Stimulated activated CD4-positive, alpha-beta T cell treated with anti-CD3 and anti-CD28 coated beads, Interleukin-2, amount 100 ng/mL, for 48 hours (primary cell): ENCODE measurements around the gene TENM4.
"Not testable (repeated sequence)": the region's sequence is repeated elsewhere in the genome, so short reads cannot be mapped to it uniquely, and the experiment has no call there.

Experiments
- DNase-seq, 2 donors: peaks; one replicate each; pipeline ENCODE4 v3.0.0-alpha.2; 2020

The TENM4 gene

DNA sequence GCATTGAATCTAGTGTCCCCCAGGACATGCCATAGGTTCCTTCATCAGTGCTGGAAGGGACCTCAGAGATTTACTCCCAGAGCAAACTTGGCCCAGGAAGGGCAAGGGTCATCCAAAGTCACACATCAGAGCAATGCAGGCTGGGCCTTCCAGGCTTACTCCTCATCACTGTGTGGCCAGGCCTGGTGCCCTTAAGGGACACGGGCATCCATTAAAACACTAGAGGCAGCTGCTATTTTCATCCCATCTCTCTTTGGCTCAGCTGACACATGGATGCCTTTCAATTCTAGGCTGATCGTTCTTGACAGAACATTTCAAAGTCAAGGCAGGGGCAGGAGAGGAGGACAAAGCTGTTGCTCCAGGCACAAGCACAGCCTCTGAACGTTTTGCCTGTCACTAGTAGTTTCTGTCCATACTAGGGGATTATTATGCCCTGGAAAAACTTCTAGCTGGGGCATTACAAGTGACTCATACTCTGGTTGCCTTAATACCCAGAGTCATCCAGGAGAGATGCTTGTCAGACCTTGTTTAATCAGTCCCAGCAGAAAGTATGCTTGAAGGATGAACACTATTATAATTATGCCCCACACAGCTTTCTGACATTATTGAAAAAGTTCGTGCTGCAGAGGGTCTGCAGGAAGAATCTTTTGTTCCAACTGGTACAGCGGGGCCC lies 240.3 kb downstream of the TENM4 start:
- DNase-seq: no peak

DNA sequence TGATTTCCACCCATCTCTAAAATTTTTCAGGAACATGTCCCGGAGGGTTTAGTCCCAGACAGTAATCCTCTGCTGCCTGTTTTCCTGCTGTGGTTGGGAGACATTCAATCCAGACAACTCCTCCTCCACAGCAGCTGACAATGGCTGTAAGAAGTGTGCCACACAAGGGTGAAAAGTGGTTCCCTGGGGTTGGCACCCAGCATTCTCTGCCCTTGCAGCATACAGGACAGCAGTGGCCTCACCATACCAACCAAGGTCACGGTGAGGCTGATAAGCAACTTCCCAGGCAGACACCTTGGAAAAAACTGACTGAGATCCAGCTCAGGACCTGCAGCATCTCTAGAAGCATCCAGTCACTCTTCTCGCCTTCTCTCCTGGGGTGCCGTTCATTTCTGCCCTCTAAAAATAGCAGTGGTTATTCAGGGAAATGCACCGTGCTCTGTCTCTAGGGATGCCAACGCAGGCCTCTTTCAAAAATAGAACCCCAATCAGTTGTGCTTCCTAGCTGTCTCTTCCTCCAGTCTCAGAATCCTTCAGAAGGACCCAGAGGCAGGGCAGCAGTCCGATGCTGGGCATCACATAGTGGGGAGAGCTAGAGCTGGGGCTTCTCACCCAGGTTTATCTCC lies 241.0 kb downstream of the TENM4 start:
- no peak for DNase-seq

DNA sequence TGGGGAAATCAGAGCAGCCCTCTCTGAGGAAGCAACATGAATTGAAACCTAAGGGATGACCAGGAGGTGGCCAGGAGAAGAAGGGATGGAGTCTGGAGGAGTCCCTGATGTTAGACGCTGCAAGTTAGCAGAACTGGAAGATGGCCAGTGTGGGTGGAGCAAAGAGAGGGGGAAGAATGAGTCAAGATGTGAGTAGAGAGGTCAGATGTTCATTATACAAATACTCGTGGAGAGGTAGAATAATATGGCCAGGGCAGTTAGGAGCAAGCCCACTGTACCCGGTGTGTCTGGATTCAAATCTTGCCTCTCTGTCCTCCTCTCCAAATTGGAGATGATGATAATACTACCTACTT lies 242.0 kb downstream of the TENM4 start:
- no peak for DNase-seq

DNA sequence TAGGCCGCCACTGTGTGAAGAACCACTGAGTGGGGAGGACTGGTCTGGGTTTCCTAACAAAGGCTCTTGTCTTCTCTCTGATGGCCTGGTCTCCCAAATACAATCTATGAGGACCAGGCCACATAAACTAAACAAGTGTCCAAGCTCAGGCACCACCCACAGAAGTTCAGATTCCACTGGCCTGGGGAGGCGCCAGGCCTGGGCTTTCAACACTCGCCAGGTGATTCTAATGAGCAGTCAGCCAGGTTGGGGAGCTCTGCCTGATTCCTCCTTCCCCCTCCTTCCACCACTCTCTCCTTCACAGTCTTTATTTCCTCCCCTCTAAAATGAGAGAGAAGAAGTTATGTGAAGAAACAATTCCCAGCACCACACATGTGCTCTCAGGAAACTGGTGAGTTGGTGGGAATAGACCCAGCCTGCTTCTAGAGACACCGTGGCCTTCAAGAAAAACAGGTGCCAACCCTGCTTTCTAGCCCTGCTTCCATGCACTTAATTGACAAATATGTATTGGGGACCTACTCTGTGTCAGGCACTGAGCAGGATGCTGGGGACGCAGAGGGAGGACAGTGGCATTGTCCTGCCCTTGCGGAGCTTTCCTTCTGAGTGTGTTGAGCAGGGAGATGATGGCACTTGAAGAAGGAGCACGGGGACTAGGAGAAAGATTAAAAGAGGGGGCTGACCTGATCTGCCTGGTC lies 242.5 kb downstream of the TENM4 start:
- no peak for DNase-seq

DNA sequence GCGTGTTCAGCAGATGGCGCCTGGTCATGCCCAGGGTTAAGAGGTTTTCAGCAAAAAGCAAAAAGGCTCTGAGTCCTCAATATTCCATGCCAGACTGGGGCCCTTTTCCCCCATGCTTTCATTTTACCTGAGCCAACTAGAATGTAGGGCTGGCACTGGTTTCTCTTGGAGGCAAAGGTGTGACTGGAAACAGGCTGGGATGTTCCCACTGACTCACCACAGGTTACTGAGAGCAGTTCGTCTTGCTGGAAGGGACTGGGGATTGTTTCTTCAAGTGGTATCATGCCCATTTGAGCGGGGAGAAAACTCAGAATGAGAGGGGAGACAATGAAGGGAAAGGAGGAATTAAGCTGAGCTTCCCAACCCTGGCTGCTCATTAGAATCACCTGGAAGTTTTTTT lies 243.9 kb downstream of the TENM4 start:
- no peak for DNase-seq

DNA sequence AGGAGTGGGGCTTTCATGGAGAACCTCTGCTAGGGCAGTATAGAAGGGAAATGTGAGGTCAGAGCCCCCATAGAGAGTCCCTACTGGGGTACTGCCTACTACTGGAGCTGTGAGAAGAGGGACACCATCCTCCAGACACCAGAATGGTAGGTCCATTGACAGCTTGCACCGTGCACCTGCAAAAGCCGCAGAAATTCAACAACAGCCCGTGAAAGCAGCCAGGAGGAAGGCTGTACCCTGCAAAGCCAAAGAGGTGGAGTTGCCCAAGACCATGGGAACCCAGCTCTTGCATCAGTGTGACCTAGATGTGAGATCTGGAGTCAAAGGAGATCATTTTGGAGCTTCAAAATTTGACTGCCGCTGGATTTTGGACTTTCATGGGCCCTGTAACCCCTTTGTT lies 245.6 kb downstream of the TENM4 start:
- DNase-seq: no peak

DNA sequence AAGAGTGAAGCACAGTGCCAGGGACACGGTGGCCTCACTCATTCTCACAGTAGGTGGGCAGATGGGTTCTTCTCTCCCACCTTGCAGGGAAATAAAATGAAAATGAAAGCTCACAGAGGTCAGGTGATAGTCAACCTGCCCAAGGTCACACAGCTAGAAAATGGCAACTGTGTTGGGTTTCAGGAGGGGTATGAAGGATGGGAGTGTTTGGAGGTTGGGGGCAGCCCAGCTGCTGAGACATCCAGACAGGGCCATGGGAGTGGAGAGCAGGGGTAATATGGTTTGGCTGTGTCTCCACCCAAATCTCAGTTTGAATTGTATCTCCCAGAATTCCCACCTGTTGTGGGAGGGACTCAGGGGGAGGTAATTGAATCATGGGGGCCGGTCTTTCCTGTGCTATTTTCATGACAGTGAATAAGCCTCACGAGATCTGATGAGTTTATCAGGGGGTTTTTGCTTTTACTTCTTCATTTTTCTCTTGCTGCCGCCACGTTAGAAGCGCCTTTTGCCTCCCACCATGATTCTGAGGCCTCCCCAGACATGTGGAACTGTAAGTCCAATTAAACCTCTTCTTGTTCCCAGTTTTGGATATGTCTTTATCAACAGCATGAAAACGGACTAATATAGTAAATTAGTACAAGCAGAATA lies 247.0 kb downstream of the TENM4 start:
- DNase-seq: no peak

DNA sequence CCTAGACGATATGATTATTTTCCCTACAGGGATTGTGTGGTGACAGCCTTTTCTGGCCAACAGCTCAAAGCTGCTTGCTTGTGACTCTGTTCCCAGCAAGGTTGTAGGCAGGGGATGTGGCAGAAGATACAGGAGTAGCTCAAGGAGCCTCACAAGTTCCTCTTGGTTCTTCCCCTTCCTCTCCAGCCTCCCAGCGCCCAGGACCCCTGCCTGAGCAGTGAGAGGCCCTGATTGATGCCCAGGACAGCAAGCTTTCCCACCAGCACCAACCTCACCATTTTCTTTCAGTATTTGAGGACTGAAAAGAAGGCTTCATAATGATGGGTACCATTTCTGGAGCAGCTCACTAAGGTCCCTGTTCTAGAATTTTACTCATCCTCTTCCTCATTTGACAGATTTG lies 248.0 kb downstream of the TENM4 start:
- DNase-seq: no peak

DNA sequence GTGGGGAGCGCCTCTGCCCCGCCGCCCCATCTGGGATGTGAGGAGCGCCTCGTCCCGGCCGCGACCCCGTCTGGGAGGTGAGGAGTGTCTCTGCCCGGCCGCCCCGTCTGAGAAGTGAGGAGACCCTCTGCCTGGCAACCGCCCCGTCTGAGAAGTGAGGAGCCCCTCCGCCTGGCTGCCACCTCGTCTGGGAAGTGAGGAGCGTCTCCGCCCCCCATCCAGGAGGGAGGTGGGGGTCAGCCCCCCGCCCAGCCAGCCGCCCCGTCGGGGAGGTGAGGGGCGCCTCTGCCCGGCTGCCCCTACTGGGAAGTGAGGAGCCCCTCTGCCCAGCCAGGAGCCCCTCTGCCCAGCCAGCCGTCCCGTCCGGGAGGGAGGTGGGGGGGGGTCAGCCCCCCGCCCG lies 249.1 kb downstream of the TENM4 start:
- DNase-seq: not testable (repeated sequence)

DNA sequence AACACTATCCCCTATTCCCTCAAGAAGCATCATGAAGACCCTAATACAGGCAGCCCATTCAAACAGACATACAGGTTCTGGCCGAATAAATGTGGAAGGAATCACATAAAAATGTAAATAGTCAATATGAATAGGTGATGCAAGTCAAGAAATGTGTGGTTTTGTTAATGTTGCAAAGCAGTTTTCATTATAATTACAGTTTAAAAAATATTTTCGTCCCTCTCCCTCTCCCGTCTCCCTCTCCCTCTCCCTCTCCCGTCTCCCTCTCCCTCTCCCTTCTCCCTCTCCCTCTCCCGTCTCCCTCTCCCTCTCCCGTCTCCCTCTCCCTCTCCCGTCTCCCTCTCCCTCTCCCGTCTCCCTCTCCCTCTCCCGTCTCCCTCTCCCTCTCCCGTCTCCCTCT lies 250.3 kb downstream of the TENM4 start:
- not testable (repeated sequence) for DNase-seq

DNA sequence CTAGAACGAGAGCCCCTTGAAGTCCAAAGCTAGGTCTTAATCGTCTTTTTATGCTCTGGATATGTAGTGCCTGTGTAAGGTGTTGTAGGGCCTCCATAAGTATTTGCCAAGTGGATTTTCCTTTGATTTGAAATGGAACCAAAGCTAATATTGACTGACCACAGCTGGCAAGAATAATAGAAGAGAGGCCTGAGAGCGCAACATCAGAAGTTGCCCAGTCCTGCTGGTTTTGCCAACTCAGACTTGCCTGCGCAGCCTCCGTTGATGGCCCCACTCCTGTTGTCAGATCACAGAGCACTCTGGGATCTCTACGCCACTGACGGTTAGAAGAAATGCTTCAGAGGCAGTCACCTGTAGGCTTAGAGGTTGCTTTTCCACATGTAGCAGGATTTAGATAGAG lies 251.2 kb downstream of the TENM4 start:
- DNase-seq: no peak

DNA sequence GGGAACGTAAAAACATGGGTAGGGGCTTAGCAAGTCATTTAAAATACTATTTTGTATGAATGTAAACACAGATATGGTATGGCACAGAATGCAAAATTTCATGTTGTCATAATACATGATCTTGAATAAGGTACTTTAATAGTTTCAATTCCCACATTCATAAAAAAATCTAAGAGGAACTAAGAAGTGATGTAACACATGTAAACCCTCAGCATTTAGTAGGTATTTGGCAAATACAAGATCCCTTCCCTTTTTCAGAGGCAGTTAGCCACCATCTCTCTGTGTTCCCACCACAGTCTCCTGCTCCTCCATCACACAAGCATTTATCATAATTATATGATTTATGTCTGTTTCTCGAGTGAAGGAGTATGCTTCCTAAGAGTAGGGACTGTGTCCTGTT lies 251.8 kb downstream of the TENM4 start:
- DNase-seq: no peak

DNA sequence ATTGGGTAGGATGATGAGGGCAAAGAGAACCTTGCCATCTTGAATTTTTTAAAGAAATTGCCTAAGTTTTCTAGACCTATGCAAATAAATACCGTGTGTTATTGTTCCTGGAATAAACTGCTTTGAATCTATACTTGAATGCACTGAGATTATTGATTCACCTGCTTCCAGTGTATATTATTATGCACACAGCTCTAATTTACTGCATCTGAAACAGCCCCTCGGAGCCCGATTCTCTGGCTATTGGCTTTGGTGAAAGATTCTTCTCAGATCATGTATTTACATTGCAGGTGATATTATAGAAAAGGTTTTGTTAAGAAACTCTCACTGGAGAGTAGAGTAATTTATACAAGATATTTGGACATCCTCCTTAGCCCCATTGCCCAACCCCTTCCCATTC lies 254.2 kb downstream of the TENM4 start:
- no peak for DNase-seq

DNA sequence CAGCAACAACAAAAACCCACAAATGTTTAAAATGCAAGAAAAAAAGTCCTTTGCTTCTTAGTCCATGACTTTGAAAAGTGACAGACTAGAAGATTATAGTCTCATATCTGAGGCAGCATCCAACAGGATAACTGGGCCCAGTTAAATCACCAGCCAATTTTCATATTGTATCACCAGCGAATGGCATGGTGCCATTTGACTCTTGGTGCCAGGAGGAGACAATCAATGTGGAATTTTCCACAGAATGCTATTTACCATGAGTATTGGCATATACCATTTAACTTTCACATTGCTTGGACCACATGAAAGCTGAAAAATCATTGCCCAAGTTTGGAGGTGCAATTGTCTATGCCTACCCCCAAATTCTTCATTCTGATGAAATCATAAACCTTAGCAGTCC lies 255.5 kb downstream of the TENM4 start:
- DNase-seq: no peak

DNA sequence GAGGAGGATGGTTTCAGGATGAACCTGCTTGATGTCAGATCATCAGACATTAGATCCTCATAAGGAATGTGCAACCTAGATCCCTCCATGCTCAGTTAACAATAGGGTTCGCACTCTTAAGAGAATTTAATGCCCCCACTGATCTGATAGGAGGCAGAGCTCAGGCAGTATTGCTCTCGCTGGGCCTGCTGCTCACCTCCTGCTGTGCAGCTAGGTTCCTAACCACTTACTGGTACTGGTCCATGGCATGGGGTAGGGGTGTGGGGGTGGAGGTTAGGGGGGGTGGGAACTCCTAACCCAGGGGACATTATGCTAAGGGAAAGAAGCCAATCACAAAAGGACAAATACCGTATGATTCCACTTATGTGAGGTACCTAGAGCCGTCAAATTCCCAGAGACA lies 256.5 kb downstream of the TENM4 start:
- no peak for DNase-seq

DNA sequence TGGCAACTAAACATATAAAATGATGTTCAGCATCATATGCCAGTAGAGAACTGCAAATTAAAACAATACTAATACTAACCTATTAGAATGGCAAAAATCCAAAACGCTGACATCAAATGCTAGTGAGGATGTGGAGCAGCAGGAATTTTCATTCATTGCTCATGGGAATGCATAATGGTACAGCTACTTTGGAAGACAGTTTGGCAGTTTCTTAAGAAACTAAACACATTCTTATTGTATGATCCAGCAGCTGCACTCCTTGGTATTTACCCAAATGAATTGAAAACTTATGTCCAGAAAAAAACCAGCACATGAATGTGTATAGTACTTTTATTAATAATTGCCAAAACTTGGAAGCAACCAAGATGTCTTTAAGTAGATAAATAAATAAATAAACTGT lies 258.0 kb downstream of the TENM4 start:
- DNase-seq: no peak

DNA sequence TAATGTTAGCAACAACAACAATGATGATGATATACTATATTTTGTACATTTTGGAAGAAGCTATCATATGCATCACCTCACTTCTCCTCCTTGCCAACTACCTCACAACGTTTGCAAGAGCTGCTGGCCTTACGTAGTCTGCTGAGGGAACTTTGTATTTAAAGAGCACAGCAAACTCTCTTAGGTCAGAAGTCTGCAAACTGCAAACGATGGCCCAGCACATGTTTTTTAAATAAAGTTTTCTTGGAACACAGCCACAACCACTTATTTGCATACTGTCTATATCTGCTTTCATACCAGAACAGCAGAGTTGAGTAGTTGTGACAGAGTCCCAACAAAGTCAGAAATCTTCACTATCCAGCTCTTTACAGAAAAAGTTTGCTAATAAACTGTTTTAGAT lies 261.7 kb downstream of the TENM4 start:
- DNase-seq: no peak

DNA sequence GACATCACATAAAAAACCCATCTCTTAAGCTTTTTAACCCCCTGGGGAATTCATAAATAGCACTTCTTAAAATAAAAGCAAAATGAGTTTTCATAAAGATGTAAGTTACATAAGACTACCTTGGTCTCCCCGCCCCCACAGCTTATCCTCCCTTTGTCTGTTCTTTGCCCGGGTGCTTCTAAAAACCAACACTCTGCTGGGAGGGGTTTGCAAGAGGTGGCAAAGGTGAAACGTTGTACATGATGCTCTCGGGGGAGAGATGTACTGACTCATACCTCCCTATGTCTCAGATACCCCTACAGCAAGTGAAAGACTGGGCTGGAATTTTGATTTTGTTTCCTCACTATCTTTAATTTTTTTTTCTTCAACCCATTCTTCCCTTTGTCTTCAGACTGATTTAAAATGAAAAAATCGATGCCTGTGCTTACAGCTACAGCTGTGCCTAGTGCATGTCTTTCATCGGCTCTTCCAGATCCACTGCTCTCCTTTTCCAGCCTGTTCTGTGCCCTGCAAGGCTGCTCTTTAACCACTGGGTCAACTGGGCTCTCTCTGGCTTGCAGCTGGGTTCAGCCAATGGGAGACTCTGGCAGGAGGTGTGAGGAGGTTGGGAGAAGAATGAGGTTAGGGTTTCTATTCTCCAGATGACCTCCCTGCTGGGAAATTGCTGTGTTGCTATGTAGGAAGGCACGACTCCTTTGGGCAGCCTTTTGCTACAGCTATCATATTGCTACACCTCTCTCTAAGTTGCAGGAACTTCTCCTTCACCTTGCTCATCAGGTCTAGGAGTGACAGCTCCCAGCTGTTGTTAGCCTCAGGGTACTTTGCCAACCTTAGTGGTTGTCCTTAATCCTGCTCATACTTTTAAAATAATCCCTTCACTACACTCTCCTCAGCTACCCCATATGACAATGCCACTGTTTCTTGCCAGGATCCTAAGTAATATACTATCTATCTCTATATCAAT lies 266.5 kb downstream of the TENM4 start:
- no peak for DNase-seq

DNA sequence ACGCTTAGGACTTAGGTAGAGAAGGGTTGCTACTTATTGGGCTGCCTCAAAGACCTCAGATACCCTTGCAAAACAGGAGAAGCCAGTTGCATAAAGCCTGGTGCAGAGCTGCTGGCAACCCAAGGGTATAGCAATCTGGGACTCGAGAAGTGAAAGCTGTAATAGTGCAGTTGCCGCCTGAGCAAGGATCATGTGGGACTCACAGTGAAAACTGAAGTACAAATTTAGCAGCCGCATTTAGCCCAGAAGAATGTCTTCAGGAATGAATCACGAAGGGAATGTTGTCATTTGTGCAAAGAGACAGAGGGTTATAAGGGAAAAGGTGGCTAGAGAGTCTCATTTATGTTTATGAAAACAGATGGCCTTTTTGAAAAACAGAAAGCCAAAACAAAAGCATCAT lies 267.2 kb downstream of the TENM4 start:
- DNase-seq: no peak

DNA sequence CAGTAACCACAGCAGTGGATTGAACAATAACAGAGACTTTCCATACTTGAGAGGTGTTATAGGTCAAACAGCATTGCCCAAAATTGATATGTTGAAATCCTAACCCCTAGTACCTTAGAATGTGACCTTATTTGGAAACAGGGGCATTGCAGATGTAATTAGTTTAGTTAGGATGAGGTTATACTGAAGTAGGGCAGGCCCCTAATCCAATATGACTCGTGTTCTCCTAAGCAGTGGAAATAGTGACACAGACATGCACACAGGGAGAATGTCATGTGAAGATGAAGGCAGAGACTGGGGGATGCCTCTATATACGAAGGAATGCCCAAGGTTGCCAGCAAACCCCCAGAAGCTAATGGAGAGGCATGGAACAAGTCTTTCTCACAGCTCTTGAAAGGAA lies 270.5 kb downstream of the TENM4 start:
- no peak for DNase-seq

DNA sequence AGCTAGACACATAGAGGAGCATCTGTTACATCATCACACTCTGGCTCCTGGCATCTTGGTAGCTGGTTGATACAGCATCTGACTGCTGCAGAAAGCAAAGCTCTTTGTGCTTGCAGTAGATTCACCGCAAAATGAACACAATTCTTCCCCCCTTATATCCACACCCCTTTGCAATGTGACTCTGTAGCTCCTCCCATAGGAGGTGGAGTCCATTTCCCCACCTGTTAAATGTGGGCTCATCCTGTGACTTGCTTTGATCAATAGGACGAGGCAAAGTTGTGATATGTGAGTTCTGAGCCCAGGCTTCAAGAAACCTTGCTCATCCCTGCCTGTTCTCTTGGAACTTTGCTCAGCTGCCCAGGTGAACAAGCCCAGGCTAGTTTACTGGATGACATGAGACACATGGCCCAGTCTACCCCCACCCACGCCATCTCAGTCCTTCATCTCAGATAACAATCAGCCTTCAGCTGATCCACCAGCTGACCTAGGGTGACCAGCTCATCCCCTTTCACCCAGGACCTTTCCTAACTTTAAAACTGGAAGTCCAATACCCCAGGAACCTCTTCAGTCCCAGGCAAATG lies 272.2 kb downstream of the TENM4 start:
- no peak for DNase-seq

DNA sequence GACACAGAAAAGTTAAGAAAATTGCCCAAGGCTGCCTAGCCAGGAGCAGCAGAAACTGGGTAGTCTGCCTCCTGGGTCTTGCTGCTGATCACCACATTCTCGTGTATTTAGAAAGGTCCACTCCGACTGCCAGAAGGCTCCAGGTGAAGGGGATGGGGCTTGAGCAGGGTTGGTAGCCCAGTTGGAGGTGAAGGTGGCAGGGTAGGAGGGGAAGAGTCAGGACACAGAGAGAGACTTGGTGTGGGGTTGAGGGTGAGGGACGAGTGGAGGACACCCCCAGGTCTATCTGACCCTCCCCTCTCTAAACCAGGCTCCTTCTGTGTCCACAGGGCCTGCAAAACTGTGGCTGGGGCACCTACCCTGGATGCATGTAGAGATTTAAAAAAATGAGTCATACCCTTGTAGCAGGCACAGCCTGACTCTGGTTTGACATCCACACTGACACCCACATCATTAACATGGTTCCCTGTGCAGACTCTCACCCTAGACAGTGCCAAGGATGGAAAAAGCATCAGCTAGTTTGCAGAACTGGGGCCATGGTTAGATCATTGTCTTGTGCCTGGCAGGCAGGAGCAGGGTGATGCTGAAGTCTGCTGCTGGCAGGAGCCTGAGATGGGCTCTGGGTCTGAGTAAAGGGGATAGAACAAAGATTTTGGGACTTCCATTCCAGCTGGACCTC lies 273.2 kb downstream of the TENM4 start:
- no peak for DNase-seq
